ENCODE results near the gene ABHD2. TPM values are rescaled to one million over a fixed set of nuclear protein-coding genes. Genes with fewer than 3 reads are reported as not detected.
A peak's percentile ranks its signal among the peaks of the same experiment; 100 is the strongest.
"Not testable (repeated sequence)": the region's sequence is repeated elsewhere in the genome, so short reads cannot be mapped to it uniquely, and the experiment has no call there.

Gene ABHD2
- total and polyA plus RNA-seq, 12 donors, result 5.6 to 316 (median 135) TPM

DNA sequence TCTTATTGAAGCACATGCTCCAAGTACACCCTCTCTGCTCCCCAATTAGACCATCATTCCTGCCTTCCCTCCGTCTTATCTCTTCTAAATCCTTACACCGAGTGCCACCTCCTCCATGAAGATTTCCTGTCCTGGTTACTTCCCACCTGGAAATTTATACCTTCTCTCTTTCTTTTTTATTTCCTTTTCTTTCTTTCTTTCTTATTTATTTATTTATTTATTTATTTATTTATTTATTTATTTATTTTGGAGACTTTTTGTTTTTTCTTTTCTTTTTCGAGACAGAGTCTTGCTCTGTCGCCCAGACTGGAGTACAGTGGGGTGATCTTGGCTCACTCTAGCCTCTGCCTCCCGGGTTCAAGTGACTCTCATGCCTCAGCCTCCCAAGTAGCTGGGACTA lies 45.9 kb upstream of the ABHD2 start:
- TF ChIP-seq, protein P1, sequence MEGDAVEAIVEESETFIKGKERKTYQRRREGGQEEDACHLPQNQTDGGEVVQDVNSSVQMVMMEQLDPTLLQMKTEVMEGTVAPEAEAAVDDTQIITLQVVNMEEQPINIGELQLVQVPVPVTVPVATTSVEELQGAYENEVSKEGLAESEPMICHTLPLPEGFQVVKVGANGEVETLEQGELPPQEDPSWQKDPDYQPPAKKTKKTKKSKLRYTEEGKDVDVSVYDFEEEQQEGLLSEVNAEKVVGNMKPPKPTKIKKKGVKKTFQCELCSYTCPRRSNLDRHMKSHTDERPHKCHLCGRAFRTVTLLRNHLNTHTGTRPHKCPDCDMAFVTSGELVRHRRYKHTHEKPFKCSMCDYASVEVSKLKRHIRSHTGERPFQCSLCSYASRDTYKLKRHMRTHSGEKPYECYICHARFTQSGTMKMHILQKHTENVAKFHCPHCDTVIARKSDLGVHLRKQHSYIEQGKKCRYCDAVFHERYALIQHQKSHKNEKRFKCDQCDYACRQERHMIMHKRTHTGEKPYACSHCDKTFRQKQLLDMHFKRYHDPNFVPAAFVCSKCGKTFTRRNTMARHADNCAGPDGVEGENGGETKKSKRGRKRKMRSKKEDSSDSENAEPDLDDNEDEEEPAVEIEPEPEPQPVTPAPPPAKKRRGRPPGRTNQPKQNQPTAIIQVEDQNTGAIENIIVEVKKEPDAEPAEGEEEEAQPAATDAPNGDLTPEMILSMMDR (IDR thresholded peaks at IDR 0.05), result no peak
- TF ChIP-seq POLR2A (IDR thresholded peaks at IDR 0.05), result no peak
- Histone ChIP-seq H3K4me1 (replicated peaks in 1 of 2) (no peaks in the 10 kb centered on the region), H3K4me3 (no peak overlapping the region), H3K27me3 (no peaks in the 10 kb centered on the region), H3K27ac (no peak overlapping the region), H3K9me3 (replicated peaks in 1 of 3) (no peaks in the 10 kb centered on the region), H3K36me3 (replicated peaks in 1 of 2) (no peaks in the 10 kb centered on the region)
- 86 to 94% (median 90%) methylated on average over 5 of the region's 5 CpGs for WGBS, 4 donors
- no peak for DNase-seq
- intact Hi-C loops (cut with DNase I), result no loop called here

DNA sequence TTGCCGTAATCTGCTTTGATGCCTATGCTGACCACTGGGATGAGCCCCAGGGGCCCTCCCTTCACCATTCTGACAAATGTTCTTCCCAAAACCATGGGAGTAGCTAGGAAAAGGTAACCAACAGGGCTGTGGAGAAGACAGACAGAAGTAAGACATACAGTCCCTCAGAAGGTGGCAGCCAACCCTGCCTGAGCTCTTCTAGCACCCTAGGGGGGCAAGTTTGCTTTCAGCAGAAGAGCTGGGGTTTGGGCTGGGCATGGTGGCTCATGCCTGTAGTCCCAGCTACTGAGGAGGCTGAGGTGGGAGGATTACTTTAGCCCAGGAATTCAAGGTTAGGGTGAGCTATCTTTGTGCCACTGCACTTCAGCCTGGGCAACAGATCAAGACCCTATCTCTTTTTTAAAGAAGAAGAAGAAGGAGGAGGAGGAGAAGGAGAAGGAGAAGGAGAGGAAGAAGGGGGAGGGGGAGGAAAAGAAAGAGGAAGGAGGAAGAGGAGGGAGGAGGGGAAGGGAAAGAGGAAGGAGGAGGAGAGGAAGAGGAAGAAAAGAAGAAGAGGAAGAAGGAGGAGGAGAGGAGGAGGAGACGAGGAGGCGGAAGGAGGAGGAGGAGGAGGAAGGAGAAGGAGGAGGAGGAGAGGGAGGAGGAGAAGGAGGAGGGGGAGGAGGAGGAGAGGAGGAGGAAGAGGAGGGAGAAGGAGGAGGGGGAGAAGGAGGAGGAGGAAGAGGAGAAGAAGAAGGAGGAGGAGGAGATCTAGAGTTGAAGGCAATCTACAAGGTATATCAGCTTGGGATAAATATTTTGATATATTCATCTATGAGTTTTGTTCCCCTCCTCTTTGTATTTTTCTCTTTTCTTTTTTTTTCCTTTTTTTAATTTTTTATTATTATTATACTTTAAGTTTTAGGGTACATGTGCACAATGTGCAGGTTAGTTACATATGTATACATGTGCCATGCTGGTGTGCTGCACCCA lies 44.9 kb upstream of the ABHD2 start:
- no peaks in the 10 kb centered on the region for H3K27me3 ChIP-seq
- no peak for TF ChIP-seq POLR2A (IDR thresholded peaks at IDR 0.05)
- TF ChIP-seq, protein P1 (IDR thresholded peaks at IDR 0.05), result no peak
- DNase-seq, result no peak
- intact Hi-C loops (cut with DNase I), result no loop called here
- WGBS, 4 donors, result 72 to 91% (median 80%) methylated on average over 3 of the region's 3 CpGs
- no peaks in the 10 kb centered on the region for H3K9me3 ChIP-seq (replicated peaks in 1 of 3)
- no peak overlapping the region for H3K27ac ChIP-seq
- no peaks in the 10 kb centered on the region for H3K4me1 ChIP-seq (replicated peaks in 1 of 2)
- no peaks in the 10 kb centered on the region for H3K36me3 ChIP-seq (replicated peaks in 1 of 2)
- no peak overlapping the region for H3K4me3 ChIP-seq

DNA sequence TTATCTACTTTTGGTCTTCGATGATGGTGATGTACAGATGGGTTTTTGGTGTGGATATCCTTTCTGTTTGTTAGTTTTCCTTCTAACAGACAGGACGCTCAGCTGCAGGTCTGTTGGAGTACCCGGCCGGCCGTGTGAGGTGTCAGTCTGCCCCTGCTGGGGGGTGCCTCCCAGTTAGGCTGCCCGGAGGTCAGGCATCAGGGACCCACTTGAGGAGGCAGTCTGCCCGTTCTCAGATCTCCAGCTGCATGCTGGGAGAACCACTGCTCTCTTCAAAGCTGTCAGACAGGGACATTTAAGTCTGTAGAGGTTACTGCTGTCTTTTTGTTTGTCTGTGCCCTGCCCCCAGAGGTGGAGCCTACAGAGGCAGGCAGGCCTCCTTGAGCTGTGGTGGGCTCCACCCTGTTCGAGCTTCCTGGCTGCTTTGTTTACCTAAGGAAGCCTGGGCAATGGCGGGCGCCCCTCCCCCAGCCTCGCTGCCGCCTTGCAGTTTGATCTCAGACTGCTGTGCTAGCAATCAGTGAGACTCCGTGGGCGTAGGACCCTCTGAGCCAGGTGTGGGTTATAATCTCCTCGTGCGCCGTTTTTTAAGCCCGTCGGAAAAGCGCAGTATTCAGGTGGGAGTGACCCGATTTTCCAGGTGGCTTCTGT lies 39.1 kb upstream of the ABHD2 start:
- H3K4me1 ChIP-seq (replicated peaks in 1 of 2); H3K4me3 ChIP-seq; H3K9me3 ChIP-seq (replicated peaks in 1 of 3); H3K27me3 ChIP-seq; H3K36me3 ChIP-seq (replicated peaks in 1 of 2); H3K27ac ChIP-seq; intact Hi-C loops (cut with DNase I): not testable (repeated sequence)
- 54 to 70% (median 61%) methylated on average over 9 to 21 of the region's 21 CpGs for WGBS, 4 donors
- DNase-seq, result peak in 1 of 7 donors; percentile 7

DNA sequence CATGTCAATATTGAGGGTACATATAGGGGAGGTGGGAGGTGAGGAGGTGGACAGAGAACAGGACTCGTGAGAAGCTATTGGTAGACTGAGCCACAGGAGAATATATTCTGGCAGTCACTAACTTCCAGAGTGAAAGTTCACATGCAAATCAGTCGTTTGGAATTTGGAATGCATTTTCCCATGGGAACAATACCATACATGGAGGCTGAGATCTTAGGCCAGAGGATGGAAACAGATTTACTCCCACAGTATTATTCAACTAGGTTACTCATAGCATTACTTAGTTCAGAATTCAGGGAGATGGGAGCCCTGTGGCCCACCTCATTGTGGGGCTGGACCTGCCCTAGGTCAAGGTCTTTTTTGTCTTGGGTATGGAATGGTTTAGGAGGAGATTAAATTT lies 36.4 kb upstream of the ABHD2 start:
- peak overlapping the region in 2 of 5 donors; percentile 3 to 37 for H3K27ac ChIP-seq
- H3K9me3 ChIP-seq (replicated peaks in 1 of 3), result no peaks in the 10 kb centered on the region
- no peak overlapping the region for H3K4me3 ChIP-seq
- TF ChIP-seq, protein P1 (IDR thresholded peaks at IDR 0.05), result no peak
- TF ChIP-seq POLR2A (IDR thresholded peaks at IDR 0.05), result no peak
- intact Hi-C loops (cut with DNase I), result no loop called here
- 51 to 76% (median 56%) methylated on average over 2 of the region's 2 CpGs for WGBS, 4 donors
- DNase-seq, result peak in 1 of 7 donors; percentile 33
- no peaks in the 10 kb centered on the region for H3K27me3 ChIP-seq
- no peaks in the 10 kb centered on the region for H3K4me1 ChIP-seq (replicated peaks in 1 of 2)
- H3K36me3 ChIP-seq (replicated peaks in 1 of 2), result no peaks in the 10 kb centered on the region

Measured in adrenal gland (tissue), 12 donors.